ENCODE measurements around the gene PPIG.
"Not testable (repeated sequence)": the region's sequence is repeated elsewhere in the genome, so short reads cannot be mapped to it uniquely, and the experiment has no call there.

Gene PPIG

DNA sequence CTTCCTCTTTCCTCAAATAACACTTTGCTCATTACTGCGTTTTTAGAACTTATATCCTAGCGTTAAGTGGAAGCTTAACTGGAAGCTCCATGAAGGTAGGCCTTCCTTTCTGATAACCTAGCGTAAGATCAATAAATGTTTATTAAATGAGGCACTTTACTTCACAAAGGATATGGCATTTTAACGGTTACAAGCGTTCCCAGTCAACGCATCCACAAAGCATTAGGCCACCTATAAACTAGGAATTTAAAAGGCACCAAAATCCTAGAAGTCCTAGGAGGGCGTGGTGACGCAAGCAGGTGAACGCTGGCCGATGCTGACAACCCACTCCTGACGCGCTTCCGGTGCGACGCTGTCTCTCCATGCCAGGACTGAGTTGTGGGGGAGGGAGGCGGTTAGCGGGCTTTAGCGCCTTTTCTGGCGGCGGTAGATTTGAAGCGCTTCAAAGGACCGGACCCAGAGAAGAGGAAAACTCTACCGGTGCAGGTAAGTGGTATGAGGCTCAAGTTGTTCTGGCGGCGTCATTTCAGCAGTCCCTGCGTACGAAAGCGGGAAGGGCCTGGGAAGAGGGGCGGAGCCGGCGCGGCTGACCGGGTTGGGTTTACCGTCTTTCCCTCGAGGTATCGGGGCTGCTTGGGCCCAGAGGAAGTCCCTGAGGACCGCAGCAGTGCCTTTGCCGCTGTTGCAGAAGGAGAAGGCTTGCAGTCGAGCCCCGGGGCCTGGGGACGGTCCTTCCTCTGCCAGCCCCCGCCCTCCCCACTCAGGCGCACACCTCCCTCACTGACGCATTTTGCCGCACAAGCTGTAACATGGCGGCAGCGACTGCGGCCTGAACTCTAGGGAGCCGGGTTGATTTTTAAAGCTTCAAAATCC is at the start of gene PPIG:
PPIG (plus strand) TSS at position 347 of the 873 bp plus-strand sequence. CDS start 19,691 bp downstream, outside the sequence.
- peak; percentile 95 for DNase-seq

DNA sequence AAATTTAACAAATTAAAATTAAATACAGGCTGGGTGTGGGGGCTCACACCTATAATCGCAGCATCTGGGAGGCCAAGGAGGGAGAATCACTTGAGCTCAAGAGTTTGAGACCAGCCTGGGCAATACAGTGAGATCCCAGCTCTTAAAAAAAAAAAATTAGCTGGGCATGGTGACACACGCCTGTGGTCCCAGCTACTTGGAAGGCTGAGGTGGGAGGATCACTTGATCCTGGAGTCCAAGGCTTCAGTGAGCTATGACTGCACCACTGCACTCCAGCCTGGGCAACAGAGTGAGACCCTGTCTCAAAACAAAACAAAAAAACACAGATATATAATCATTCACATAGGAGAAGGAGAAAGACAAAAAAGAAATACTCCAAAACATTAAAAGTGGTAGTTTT is 44.7 kb upstream of the PPIG start:
- DNase-seq = not testable (repeated sequence)

DNA sequence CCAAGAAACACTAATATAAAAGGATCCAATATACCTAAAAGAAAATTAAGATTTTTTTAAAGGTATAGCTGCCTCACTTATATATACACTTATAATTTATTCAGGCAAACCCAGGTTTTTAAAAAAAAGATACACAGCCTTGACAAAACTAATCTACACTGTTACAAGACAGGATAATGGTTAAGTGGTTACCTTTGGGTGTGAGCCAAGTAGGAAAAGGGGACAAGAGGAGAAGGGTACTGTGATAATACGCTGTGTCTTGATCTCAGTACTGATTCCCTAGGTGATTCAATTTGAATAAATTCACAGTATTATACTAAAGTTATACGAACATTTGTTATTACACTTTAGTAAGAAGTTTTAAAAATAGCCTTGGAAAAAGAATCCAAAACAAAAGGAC is 44.0 kb upstream of the PPIG start:
- DNase-seq = no peak

DNA sequence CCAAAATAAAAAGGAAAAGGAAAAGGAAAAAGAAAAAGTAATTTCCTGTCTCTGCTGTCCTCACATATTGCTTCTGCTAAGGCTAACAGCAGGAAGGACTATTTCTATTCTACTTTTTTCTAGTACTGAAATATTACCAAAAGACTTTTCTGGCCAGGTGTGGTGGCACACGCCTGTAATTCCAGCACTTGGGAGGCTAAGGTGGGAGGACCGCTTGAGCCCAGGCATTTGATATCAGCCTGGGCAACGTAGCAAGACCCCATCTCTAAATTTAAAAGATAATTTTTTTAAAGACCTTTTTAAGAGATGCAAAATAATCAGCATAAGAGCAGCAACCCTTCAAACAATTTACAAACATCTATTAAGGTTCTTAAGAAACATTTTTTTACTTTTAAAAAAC is 41.7 kb upstream of the PPIG start:
- no peak for DNase-seq

DNA sequence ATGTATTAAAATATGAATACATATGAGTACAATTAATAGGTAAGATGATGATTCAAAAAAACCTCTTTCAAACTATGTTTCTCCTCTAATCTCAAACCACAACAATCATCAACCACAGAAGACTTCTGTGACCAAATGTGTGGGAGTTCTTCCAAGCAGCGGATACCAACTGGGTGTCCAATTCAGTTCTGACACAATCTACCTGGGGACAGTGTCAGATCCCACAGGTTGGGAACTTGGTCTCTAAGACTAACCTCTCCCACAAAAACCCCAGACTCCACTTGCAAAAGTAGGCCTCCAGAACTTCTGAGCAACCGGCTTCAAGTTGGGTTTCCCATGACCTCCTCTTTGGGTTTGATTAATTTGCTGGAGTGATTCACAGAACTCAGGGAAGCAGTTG is 37.4 kb upstream of the PPIG start:
- DNase-seq = no peak

DNA sequence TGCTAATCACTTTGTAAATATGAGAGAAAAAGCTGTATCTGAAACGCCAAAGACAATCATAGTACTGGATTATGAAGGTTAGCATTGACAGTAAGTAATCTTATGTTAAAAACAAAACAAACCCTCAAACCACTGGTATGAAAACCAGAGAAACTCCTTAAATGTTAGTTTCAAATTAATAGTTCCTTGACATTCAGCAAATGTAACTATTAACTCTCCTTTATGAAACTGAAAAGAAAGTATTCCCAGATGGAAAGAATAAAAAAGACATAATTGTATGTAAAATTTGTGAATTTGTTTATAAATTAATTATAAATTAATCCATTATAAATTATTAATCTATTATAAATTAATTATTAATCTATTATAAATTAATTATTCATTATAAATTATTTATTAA is 22.8 kb upstream of the PPIG start:
- DNase-seq = no peak

DNA sequence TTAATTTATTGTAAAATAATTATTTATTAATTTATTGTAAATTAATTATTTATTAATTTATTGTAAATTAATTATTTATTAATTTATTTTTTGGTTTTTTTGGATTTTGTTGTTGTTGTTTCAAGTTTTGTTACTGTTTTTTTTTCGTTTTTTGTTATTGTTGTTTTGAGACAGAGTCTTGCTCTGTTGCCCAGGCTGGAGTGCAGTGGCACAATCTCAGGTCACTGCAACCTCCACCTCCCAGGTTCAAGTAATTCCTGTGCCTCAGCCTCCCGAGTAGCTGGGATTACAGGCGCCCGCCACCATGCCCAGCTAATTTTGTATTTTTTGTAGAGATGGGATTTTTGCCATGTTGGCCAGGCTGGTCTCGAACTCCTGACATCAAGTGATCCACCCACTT is 22.1 kb upstream of the PPIG start:
- not testable (repeated sequence) for DNase-seq

DNA sequence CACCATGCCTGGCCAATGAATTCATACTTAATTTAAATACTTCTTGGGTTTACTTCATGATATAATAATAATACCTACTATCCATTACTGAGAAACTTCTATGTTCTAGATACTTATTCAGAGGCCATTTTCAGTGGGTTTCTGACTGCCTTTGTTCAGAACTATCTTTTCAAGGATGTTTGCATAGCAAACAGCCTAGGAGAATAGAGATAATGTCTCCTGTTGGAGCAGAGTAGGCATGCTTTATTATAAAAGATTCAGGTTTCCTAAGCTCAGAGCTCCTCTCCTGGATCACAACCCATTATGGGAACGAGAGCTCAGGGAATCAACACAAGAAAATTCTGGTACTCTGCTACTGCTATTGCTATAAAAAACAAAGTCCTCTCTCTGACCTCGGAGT is 21.6 kb upstream of the PPIG start:
- DNase-seq = no peak

DNA sequence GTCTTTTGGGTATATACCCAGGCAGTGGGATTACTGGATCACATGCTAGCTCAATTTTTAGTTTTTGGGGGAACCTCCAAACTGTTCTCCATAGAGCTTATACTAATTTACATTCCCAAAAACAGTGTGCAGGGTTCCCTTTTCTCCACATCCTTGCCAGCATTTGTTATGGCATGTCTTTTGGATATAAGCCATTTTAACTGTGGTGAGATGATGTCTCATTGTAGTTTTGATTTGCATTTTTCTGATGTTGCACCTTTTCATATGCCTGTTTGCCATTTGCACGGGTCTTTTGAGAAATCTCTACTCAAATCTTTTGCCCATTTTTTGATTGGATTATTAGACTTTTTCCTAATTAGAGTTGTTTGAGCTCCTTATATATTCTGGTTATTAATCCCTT is 18.5 kb upstream of the PPIG start:
- no peak for DNase-seq

DNA sequence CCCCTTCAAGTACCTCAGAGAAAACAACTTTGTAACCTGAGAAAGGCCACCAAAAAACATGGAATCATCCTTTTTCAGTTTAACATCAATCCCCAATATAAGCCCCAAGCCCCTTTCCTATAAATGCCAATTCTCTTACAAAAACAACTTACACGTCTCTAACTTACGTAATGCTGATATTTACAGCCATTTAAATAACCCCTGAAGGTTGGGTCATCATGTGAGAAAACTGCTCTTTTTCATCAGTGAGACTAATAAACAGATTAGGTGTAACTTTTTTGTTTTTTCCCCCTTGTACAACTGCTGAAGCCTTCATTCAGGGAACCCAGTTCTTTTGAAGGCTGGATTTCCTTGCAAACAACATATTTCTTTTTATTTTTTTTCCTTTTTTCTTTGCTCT is 14.2 kb upstream of the PPIG start:
- no peak for DNase-seq

DNA sequence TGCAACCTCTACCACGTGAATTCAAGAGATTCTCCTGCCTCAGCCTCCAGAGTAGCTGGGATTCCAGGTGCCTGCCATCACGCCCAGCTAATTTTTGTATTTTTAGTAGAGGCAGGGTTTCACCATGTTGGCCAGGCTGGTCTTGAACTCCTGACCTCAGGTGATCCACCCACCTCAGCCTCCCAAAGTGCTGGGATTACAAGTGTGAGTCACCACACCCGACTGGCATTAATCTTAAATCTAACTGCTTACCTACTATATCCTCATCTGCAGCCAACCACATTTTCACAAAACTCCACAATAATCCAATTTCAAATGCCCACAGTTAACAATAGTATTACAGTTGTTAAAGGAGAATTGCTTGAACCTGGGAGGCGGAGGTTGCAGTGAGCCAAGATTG is 13.4 kb upstream of the PPIG start:
- not testable (repeated sequence) for DNase-seq

DNA sequence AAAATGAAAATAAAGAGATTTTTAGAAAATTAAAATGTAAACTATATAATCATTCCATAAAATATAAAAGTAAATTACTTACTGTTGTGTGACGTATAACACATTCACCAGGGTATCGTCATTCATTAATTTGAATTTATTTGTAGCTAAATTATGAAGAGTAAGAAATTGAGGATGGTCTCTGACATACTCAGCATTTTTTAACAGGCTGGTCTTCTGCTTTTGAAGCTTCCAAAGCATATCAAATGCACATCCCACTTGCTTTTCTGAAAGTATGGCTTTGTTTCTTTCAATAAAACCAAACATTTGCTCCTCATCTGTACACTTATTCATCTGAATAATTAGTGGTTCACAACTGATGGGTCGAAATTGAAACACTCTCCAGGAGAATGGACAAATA is 12.6 kb upstream of the PPIG start:
- DNase-seq = no peak

DNA sequence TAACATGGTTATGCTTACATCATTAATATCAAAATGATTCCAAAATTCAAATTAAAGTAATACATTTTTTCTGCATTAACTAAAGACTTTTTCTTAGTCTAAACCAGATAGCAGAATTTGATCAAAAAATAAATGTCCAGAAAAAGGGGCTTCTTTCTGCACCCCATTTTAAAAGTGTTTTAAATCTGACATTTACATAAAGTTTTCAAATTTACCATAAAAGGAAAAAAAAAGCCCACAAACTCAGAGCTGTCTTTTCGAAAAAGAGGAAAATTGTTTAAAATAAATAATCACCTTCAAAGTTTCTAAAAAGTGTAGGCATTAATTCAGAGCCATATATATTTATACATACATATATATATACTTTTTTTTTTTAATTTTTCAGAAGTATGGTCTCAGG is 12.0 kb upstream of the PPIG start:
- no peak for DNase-seq

DNA sequence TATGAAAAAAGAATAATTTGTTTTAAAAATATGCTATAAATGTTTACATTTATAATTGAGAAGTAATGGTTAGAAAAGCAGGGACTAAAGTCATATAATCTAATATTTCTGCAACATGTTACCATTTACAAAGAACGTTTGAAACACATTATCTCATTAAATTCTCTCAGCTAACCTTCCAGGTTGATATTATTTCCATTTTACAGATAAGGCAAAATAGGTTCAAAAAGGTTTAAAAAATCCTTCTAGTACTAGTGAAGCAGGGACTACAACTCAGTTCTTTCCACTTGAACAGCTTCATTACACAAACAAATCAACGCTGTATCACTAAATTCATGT is 11.4 kb upstream of the PPIG start:
- DNase-seq = no peak

DNA sequence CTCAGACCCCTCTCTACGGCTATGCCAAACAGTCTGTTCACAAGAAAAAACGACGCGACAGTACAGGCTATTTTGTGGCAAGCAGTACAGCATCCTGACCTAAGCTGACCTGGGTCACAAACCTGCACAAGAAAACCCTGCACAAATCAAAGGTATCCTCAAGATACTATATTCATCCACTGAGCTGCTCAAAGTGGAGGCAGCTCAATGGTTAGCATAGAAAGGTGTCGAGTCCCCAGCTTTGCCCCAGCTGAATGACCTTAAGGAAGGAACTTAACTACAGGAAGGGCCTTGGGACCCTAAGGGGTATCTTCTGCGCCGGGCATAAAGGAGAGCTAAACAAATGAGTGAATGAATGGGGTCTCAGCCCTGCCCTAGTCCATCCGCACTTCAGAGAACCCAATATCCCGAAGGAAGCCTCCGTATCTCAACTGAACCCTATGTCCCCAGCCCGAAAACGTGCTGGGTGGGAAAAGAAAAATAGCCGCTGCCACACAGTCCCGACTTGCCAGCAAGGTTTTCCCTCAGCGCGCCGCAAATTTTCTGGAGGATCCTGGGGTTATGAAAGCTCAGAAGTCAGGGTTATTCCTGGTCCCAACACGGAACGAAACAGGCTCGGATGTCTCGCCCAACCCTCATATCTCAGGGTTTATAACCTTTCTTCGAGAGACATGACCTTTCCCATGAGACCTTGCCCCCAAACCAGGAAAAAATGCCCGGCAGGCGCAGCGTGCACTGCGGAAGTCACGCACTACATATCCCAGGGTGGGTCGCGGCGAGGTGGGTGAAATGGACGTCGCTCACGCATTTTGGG is 10.8 kb upstream of the PPIG start, which contains the start of gene FASTKD1:
FASTKD1 (minus strand) TSS at position 706 of the 814 bp plus-strand sequence. CDS start 1,836 bp downstream, outside the sequence.
- peak; percentile 95 for DNase-seq

DNA sequence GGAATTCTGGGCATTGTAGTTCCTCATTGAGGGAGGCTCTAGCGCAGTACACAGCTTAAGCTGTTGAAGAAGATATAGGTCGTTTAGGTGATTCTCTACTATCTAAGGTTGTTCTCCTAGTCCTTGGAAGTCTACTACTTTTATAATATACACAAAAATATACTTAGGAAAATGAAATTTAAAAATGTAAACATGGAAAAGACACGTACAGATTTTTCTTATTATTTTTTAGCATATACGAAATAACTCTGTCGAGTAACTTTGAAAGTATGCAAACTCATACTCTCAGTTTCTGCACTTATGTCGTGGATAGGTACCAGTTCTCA is 10.2 kb upstream of the PPIG start:
- DNase-seq = no peak

DNA sequence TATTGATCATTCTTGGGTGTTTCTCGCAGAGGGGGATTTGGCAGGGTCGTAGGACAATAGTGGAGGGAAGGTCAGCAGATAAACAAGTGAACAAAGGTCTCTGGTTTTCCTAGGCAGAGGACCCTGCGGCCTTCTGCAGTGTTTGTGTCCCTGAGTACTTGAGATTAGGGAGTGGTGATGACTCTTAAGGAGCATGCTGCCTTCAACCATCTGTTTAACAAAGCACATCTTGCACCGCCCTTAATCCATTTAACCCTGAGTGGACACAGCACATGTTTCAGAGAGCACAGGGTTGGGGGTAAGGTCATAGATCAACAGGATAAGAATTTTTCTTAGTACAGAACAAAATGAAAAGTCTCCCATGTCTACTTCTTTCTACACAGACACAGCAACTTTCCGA is 9.6 kb upstream of the PPIG start:
- DNase-seq = not testable (repeated sequence)

DNA sequence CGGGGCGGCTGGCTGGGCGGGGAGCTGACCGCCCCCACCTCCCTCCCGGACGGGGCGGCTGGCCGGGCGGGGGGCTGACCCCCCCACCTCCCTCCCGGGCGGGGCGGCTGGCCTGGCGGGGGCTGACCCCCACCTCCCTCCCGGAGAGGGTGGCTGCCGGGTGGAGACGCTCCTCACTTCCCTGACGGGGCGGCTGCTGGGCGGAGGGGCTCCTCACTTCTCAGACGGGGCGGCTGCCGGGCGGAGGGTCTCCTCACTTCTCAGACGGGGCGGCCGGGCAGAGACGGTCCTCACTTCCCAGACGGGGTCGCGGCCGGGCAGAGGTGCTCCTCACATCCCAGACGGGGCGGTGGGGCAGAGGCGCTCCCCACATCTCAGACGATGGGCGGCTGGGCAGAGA is 8.9 kb upstream of the PPIG start:
- DNase-seq = not testable (repeated sequence)

DNA sequence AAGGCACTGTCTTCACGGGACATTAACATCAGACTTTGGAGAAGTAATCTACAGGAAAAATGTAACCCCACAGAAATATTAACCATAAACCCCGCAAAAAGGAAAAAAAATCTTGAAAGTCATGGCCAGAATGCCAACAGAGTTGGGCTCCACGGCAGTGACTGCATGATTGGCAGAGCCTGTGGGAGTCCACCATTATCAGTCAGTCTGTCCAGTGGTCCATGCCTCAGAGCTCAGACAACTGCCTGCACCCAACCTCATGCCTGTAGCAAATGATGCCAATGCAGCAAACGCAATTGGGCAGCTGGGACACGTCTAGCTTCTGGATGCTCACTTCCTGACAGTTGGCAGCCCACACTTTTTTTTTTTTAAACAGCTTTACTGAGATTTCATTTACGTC is 5.1 kb upstream of the PPIG start:
- no peak for DNase-seq

DNA sequence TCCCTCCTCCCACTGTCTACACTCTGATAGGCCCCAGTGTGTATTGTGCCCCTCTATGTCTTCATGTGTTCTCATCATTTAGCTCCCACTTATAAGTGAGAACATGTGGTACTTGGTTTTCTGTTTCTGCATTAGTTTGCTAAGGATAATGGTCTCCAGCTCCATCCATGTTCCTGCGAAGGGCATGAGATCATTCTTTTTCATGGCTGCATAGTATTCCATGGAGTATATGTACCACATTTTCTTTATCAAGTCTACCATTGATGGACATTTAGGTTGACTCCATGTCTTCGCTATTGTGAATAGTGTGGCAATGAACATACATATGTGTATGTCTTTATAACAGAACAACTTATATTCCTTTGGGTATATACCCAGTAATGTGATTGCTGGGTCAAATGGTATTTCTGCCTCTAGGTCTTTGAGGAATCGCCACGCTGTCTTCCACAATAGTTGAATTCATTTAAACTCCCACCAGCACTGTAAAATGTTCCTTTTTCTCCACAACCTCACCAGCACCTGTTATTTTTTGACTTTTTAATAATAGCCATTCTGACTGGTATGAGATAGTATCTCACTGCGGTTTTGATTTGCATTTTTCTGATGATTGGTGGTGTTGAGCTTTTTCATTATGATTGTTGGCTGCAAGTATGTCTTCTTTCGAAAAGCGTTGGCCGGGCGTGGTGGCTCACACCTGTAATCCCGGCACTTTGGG is 1.4 kb upstream of the PPIG start:
- DNase-seq = not testable (repeated sequence)

DNA sequence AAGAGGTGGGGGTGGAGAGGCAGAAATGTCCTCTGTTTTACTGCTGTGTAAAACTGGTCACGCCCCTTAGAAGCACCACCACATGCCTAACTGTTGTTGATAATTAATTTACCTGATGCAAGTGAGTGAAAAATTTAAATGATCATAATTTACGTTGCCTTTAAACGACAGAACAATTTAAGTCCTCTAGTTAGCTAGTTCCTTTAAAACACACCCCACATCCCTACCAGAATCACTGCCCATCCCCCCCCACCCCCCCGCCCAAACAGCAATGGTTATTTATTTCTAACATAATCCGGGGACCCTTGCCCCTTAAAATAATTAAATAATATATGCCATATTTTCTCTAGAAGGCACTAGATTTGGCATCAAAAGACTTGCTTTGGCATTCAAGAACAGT is 633 bp upstream of the PPIG start:
- DNase-seq = no peak

DNA sequence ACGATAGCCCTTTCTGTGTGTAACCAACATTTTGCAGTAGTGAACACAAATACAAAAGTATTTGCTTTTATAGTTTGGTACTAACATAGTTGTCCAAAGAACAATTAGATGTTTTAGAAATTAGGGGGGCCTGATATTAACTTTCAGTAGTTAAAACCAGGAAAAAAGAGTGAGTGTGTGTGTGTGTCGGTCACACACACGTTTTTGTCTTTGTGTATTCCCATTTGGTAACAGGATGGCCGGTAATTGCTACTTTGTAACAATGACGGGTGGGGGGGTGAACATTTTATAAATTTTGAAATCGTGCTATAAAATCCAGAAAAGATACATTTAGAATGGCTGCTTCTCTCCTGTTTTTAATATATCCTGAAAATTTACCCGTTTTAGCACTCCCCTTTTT is 1.5 kb downstream of the PPIG start:
- no peak for DNase-seq

DNA sequence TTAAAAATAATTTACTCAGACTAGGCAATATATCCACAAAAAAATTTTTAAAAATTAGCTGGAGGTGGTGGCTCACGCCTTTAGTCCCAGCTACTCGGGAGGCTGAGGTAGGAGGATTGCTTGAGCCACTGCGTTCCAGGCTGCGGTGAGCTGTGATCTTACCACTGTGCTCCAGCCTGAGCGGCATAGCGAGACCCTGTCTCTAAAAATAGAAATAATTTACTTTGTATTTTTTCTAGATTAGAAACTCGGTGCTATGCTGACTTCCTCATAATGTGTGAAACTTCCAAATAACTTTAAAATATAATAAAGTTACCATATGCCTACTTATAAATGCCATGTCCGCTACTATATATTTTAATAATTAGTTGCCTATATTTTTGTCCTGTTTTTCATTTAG is 6.7 kb downstream of the PPIG start:
- no peak for DNase-seq

DNA sequence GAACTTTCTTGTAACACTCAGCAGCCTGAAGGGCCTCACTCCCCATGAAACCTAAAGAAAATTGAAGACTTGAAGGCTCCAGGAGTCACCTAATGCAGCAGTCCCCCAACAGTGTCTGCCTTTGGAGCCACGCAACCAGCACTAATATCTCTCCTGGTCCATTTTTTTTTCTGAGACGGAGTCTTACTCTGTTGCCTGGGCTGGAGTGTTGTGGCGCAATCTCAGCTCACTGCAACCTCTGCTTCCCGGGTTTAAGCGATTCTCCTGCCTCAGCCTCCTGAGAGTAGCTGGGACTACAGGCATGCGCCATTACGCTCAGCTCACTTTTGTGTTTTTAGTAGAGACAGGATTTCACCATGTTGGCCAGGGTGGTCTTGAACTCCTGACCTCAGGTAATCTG is 12.4 kb downstream of the PPIG start:
- not testable (repeated sequence) for DNase-seq

Measured in RPMI8226 (cell line).